ENCODE measurements around the gene VPS8.

Gene VPS8

DNA sequence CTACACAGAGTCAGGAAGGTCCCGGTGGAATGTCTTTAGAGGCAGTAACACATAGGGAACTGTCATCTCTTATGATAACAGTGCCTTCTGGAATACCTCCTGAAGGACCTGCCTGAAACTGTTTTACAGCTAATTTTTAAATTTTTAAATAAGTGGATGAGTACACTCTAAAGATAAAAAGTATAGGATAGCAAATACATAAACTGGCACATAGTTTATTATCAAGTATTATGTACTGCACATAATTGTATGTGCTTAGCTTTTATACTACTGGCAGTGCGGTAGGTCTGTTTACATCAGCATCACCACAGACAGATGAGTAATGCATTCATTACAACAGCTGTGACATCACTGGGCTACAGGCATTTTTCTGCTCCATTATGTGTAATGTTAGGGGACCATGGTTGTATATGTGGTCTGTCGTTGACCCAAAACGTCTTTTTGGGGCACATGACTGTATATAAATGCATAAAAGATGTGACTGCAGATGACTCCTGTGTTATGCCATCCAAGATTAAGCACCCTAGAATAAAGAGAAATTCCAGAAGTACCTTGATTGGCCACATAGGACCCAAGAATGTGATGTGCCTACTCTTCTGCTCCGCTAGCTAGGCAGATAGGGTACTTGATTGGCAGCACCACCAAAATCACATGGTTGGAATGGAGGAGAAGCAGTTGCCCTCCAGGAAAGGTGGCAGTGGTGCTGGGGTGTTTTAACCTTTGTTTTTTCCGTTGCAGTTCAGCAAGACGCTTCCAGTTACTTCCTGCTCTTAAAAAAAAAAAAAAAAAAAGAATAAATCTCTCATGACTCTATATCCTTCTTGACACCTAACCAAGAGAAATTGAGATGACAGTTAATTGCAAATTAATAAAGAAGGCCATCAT is 3.3 kb downstream of the VPS8 start:
- DNase-seq: no peak

DNA sequence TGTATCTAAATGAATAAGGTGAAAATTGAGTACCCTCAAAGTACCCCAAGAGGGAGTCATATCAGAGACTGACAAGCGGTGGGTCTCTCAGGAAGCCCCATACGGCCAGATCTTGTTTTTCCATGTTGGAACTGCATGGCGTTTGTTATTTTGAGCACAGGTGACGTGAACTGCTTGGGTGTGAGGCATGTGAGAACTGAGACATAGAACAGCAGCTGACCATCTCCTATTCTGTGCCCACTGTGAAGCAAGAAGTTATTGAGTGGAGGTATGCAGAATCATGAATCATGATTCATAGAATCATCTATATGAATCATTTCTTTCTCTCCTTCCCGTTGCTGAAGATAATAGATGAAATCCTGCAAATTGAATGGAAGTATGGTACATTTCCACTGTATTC is 4.6 kb downstream of the VPS8 start:
- no peak for DNase-seq

DNA sequence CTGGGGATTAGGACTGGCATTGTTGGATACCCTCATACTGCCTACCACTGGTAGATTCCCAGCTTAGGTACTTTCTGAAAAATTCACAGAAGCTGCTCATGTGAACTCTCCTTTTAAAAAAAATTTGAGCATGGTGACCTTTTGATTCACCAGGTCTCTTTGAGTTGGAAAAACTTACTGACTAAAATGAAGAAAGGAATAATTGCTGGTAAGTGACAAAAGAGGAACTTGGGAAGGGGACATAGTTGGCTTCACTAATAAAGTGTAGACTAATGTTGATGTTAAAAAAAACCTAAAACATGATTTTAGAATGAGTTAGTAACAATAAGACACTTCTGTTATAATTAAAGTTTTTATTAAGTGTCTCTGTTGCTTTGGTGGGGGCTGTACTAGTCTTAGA is 8.6 kb downstream of the VPS8 start:
- no peak for DNase-seq

DNA sequence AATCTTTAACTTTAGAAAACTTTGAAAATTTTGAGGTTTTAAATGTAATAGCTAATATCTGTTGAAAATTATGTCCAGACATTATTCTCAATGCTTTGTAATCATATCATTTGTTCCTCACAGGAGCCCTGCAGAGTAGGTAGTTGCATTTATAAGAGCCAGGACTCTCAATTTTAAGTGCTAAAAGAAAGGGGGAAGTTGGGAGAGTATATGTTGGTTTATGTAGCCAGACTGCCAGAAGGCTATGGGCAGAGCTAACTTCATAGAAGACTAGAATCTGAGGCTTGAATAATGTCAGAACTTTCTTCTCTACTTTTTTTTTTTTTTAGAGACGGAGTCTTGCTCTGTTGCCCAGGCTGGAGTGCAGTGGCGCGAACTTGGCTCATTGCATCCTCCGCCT is 9.1 kb downstream of the VPS8 start:
- no peak for DNase-seq

DNA sequence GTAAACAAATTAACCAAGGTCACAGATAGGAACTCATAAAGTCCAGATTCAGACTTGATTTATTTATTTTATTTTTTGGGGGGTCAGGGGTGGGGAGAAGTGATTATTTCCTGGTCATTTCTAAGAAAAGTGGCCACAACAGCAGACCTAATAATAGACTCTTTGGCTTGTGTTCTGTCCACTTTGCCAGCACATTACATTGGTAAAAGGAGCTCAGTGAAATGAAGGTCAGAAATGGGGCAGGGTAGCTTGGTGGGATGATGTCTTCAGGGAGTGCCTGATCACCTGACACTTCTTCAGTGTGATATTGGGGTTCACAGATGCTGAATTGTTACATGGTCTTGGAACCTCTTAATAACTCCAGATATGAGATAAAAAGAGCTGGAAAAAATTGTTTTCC is 10.1 kb downstream of the VPS8 start:
- no peak for DNase-seq

DNA sequence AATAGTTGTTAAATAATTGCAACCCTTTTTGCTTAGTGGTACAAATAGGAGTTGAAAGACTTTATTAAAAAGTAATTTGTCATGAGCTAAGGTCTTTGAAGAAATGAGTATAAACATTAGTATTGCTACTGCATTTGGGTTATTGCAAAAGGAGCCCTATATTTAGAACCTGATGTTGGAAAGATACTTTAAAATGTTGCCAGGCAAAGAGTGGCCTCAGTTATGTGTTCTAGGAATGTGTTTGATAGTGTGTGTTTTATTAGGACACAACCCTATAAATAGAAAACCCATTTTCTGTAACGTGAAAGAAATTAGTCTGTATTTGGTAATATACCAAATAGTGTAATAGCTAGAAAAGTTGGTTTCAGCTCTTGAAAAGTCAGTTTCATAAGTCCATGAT is 10.7 kb downstream of the VPS8 start:
- no peak for DNase-seq

DNA sequence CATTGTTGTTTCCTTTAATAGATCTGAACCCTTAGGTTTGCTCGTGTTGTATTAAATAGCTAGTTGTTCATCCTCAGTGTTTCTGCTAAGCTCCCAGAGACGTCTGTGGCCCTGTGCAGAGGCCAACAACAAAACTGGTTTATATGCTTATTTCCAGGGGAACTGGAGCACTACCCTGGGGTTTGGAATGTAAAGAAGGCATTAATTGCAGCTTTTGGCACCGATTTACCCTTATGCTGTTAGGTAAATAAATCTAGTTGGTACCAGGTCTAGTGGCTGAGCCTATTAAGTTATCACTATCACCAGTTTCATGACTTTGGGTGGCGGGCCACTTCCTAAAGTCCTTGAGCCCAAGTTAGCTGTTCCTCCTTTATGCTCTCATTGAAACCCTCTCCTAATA is 12.0 kb downstream of the VPS8 start:
- DNase-seq: no peak

DNA sequence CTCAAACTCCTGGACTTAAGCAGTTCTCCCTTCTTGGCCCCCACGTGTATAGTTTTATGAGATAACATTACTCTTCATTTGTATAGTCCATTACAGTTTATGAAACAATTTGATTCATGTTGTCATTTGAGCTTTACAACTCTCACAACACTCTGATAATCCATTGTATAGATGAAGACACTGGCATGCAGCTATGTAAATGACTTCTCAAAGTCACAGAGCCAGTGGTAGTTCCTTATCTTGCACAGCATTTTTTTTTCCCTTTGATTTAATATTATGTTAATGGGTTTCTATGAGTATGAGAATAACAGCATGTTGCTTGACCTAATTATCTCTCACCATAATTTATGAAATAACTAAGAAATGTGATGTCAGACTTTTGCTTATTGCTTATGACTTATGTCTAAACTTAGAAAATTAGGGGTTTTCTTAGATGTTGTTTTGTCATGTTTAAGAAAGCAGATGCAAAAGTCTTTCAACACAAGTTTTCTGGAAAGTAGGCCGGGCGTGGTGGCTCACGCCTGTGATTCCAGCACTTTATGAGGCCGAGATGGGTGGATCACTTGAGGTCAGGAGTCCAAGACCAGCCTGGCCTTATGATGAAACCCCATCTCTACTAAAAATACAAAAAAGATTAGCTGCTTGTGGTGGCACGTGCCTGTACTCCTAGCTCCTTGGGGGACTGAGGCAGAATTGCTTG is 13.3 kb downstream of the VPS8 start:
- DNase-seq: no peak

DNA sequence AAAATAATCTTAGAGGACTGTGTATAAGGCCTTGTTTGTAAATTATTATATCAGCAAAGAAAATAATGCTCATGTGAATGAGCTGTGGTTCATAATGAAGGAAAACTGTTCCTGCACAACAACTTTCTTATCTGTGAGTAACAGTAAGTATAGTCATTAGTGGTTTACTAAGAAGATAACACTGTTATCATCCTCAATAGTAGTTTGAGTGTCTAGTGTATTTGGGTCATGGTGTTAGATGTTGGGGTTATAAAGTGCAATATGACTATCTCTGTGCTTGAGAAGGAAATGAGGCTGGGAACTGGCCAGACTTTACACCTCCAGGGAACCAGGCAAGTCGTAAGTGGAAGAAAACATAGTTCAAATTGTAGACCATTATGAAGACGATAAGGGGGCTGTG is 15.6 kb downstream of the VPS8 start:
- no peak for DNase-seq

DNA sequence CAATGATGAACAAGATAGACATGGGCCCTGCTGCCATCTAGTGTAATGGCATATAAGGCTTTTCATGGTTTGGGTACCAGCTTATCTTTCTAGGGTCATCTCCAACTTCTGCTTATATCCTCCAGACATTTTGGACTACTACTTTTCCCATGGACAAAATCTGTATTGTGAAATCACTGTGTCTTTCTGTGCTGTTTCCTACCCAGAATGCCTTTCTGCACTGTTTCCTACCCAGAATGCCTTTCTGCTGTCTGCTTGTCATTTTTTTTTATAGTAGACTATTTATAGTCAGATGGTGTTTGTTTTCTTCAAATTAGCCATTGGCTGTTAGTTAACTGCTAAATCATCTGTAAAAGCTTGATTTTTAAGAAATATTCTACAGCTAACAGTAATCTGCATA is 20.1 kb downstream of the VPS8 start:
- no peak for DNase-seq

DNA sequence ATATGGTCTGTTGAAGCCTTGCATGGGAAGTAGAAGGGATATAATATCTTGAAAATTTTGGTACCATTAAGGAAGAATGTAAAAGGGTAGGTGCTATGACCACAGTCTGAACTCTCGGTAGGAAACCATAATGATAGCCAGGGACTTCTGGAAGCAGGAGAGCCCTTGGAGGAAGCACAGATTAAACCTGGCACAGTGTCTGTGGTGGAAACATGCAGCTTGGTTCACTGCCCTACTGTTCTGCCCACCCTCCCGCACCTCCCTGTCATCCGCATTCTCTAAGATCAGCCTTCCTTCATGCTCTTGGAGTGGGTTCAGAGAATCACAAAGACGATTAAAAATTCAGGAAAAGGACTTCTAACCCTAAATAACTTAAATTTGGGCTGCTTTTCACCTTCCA is 20.9 kb downstream of the VPS8 start:
- DNase-seq: no peak

DNA sequence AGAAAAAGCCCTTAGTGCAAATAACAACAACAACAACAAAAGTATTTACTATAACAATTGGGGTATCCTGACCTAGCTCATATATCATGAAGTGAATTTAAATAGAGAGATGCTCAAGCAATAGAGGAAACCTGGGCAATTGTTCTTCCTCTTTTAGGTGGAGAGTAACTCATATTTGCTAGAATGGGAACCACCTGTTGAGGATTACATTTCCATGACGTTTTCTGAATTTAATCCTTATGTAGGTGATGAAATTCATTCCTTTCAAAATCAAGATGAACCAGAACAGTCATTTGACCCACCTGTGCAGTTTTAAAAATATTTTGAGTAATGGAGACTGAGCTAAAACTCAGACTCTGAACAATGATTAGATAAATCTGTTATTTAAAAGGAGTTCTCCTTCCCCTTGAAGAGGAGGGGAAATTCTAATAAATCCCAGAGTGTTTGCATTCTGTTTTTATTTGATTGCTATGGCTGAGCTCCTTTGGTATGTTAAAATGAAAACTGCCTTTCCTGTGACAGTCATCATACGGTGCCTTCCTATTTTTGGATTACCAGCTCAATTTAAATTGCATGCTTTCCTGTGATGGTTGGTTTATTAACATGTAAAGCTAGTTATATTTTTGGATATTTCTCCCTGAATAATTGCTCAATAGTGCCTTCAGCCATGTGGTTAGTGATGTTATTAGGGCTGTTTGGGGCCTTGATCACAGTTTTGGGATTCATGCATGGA is 24.3 kb downstream of the VPS8 start:
- DNase-seq: no peak

DNA sequence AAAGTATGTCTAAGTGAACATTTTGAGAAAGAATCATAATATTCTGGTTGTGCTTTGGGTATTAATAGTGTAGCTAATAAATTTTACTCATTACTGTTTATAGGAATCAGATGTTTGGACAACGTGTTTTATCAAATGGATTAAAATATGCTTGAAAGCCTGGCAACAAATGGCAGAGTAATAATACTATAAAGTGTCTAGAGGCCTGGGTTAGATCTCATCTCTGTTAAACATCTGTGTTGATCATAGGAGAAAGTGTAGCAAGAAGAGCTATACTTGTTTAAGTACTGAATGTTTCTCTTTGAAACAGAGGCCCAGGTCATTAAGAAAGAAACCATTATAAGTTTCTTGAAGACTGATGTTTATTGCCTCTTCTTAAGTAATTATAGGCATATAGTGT is 30.5 kb downstream of the VPS8 start:
- no peak for DNase-seq

DNA sequence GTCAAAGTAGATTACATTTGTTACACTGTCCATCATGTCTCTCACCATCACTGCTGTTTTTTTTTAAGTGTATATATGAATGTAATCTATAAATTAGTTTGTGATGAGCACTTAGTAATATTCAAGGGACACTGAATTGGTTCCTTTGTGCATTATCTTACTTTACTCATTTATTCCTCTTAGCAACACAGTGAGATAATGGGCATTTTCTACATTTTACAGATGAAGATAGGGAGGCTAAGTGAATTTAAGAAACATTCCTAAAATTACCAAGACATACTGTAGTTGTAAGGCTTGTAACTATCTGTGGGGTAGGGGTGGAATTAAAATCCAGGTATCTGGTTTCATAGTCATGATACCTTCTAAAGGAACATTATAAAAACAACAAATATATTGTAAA is 33.9 kb downstream of the VPS8 start:
- no peak for DNase-seq

DNA sequence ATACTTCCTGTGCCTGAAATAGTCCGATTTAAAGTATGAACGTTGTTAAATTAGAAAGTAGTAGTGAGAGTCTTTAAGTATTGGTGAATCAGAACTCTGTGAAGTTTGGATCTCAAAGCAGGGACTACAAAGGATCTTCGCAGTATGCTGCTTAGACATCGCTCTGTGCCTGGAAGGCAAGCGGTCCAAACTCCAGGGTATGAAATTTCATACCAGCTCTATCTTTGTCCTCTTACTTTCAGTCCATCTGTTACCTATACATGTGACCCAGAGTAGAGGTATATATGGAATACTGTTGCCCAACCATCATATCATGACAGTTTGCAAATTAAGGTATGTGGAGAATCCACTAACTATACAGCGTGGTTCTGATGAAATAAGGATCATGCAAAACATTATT is 34.5 kb downstream of the VPS8 start:
- no peak for DNase-seq

DNA sequence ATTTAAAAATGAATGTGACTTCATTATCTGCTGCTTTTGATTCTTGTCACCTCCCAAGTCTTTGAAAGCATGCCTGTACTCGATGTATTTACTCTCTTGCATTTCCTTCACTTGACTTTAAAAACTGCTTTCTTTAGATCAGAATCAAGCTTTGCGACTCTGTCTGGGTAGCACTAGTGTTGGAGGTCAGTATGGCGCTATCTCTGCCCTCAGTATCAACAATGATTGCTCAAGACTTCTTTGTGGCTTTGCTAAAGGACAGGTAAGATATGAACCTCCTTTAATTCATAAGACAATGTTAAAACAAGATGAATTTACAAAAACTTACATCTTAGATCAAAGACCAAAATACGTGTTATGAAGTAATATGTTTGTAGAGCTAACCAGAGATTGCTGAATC is 37.0 kb downstream of the VPS8 start:
- DNase-seq: no peak

DNA sequence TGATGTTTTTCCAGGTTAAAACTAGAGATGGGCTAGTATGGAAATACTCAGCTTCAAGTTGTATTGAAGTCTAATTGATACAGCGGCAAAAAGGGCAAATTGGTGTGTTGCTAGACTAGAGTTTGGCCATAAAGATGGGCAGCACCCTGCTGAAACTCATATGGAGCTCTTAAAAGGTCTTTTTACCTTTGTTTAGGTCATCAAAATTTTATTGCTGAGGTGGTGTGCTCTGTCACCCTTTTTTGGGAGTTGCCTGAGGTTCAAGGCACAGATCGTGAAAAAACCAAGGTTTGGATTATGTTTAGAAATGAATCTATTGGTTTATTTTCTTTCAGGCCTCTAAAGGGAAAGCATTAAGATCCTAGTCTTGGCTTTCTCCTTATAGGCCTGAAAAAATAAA is 38.2 kb downstream of the VPS8 start:
- no peak for DNase-seq

DNA sequence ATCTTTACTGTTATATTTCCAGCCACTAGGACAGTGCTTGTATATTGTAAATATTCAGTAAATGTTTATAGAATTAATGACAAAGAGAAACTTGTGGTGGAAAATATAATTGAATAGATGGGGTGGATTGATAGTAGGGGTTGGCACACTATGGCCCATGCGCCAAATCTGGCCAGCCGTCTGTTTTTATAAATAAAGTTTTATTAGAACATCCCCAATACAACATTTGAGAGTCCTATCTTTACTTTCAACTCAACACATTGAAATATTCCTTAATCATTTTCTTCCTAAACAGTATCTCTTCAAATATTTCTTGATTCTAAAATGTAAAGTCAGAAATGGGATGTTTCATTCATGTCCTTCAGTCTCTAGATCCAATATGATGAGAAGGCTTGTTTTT is 45.1 kb downstream of the VPS8 start:
- DNase-seq: no peak

DNA sequence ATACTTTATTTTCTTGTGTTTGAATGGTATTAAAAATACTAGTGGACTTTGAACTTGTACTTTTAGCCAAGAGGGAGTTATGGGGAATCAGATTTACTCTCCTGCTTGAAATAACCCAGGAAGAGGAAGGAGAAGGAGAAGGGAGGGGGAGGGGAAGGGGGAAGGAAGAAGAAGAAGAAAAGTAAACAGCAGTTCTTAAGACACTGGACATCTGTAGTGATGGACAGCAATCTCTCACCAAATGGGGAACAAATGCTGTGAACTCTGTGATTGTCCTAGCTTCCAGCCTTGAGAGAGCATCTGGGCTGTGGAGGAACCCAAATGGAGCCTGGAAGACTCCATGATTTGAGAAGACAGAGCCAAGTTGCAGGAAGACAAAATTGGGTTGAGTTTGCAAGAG is 52.0 kb downstream of the VPS8 start:
- no peak for DNase-seq

DNA sequence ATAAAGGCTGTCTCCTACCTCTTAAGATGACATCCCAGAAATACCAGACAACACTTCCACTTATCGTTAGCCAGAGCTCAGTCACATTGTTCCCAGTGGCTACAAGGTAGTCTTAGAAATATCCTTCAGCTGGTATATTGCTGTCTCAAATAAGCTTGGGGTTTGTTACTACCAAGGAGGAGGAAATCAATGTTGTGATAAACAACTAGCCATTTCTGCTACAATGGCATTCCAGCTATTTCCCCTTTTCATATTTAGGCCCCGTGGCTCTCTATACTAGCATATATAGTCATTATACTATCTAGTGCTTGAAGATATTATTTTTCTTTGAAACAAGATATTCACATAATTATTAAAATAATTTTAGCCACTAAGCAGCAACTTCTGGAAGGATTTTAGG is 56.5 kb downstream of the VPS8 start:
- no peak for DNase-seq

DNA sequence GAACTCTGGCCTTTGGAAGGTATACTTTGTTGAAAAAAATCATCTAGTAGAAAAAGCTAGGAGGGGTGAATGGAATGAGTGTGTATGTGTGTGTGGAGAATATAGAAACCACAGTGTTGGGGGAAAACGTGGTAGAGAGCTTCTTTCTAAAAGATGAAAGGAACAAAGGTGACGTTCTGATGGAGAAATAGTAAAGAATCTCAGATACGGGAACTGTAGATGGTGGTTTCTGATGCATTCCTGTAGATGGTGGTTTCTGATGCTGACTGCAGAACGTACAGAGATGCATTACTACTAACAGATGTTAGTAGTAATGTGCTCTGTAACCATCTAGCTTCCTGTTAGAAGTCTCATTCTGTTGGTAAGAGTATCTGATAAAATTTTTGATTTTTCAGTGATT is 60.2 kb downstream of the VPS8 start:
- no peak for DNase-seq

DNA sequence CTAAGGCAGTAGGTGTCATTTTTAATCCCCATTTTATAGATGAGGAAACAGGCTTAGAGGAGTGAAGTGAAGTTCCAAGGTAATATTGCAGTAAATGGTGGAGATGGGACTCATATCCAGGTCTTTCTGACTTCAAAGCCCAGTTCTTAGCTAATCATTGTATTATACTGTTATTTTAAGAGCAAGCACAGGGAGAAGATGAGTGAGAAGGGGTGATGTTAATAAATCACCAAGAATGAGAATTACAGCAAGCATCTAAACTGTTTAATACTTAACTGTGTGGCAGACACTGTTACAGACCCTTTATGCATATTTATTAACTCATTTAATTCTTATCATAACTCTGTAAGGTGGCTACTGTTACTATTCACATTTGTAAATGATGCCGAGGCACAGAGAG is 61.2 kb downstream of the VPS8 start:
- DNase-seq: no peak

DNA sequence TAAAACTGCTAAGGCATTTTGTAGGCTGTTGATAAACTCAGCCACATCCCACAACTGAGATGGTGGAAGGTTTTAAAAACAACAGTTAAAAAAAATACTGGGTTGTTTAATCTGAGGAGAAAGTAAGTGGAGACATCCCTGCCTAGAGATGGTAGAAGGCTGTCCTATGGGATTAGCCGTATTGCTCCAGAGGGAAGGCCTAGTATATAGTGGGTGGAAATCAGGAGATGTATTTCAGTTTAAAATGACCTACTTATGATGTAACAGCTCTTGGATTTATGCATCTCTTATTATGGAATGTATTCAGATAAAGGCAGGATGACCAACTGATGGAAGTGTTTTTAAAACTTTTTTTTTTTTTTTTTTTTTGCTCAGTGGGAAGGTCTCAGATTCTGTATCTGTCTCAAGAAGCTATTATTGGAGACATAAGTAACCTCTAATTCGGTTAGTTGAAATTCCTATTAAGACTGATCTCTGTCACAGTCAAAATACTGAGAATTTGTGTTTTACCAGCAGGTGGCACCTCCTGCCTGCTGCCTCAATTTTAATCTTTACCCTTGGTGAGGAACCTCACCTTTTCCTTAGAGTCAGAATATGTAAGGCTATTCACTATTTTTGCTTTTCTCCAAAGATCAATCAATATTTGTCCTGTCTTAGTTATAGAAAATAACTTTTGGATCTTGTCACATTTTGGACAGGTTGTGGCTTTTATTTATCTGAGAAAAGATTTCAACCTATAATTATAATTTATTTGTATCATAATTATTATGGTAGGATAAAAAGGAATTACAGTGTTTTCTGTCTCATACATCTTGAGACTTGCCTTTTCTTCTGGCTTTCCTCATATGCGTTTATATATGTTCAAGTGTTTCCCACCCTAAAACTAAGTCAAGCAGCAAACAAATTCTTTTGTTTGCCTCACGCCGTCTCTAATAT is 63.0 kb downstream of the VPS8 start:
- DNase-seq: peak; percentile 79

All from NCI-H82 (cell line).